HG02571 (cell line): ENCODE results near the gene PLA2G4D.
"Not testable (repeated sequence)": the region's sequence is repeated elsewhere in the genome, so short reads cannot be mapped to it uniquely, and the experiment has no call there.

Source experiments
- ATAC-seq: cut with Tn5 transposase; IDR thresholded peaks from one replicate; pipeline ENCODE4 v1.9.1; 2021; ENCODE audit warnings: mild to moderate bottlenecking, moderate library complexity; ENCODE audit not compliant: unreplicated experiment

The PLA2G4D gene

GRCh38 chr15:42123546-42123945 lies 29.2 kb upstream of the PLA2G4D start:
- ATAC-seq = no peak

- no peak for ATAC-seq
Measured at GRCh38 chr15:42121682-42122081, 27.3 kb upstream of the PLA2G4D start.

- no peak for ATAC-seq
Measured at GRCh38 chr15:42121021-42121420, 26.7 kb upstream of the PLA2G4D start.

GRCh38 chr15:42120285-42120684 lies 25.9 kb upstream of the PLA2G4D start:
- no peak for ATAC-seq

GRCh38 chr15:42119446-42119760 lies 25.0 kb upstream of the PLA2G4D start:
- ATAC-seq = no peak

- no peak for ATAC-seq
Measured at GRCh38 chr15:42118650-42119445, 24.5 kb upstream of the PLA2G4D start.

- no peak for ATAC-seq
Measured at GRCh38 chr15:42111924-42112323, 17.6 kb upstream of the PLA2G4D start.

- ATAC-seq = no peak
Measured at GRCh38 chr15:42110367-42110766, 16.0 kb upstream of the PLA2G4D start.

- no peak for ATAC-seq
Measured at GRCh38 chr15:42108806-42109205, 14.4 kb upstream of the PLA2G4D start.

- ATAC-seq = no peak
Measured at GRCh38 chr15:42108189-42108588, 13.8 kb upstream of the PLA2G4D start.

GRCh38 chr15:42107473-42107872 lies 13.1 kb upstream of the PLA2G4D start:
- ATAC-seq = no peak

GRCh38 chr15:42106288-42106687 lies 11.9 kb upstream of the PLA2G4D start:
- no peak for ATAC-seq

- ATAC-seq = no peak
Measured at GRCh38 chr15:42104095-42104891, 9.9 kb upstream of the PLA2G4D start.

GRCh38 chr15:42102646-42103235 lies 8.4 kb upstream of the PLA2G4D start:
- ATAC-seq = no peak

GRCh38 chr15:42101861-42102260 lies 7.5 kb upstream of the PLA2G4D start:
- no peak for ATAC-seq

GRCh38 chr15:42100021-42100800 lies 5.8 kb upstream of the PLA2G4D start:
- ATAC-seq = no peak

- ATAC-seq = no peak
Measured at GRCh38 chr15:42097018-42097417, 2.7 kb upstream of the PLA2G4D start.

GRCh38 chr15:42093966-42094365 lies 396 bp downstream of the PLA2G4D start:
- ATAC-seq = no peak

- no peak for ATAC-seq
Measured at GRCh38 chr15:42092398-42093318, 1.7 kb downstream of the PLA2G4D start.

- not testable (repeated sequence) for ATAC-seq
Measured at GRCh38 chr15:42091753-42092397, 2.5 kb downstream of the PLA2G4D start.
